GM12874 (cell line): ENCODE data around the gene GNG11.
A peak's percentile ranks its signal among the peaks of the same experiment; 100 is the strongest.

ENCODE experiments used
- TF ChIP-seq, protein P1 (sequence below): IDR thresholded peaks from 2 replicates; pipeline ENCODE4 v1.5.1; 2011; ENCODE audit warnings: low read depth, mild to moderate bottlenecking, control low read depth, low read length, moderate library complexity; ENCODE audit not compliant: insufficient read depth

The GNG11 gene

DNA sequence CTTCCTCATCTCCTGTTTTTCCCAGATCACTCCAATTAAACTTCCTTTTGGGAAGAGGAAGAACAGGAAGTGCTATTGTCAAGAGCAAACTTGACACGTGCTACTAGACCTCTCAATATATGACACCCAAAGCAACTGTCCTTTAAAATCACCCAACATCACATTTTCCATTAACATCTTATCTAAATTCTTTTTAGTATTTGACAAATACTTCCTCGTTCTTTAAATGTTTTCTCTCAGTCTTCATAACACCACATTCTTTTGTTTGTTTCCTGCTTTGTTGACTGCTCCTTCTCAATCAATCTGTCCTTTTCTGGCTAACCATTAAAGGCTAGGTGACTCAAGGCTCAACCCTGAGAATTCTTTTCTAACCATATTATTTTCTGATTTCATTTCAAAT, 23.9 kb upstream of the GNG11 start:
- TF ChIP-seq, protein P1, sequence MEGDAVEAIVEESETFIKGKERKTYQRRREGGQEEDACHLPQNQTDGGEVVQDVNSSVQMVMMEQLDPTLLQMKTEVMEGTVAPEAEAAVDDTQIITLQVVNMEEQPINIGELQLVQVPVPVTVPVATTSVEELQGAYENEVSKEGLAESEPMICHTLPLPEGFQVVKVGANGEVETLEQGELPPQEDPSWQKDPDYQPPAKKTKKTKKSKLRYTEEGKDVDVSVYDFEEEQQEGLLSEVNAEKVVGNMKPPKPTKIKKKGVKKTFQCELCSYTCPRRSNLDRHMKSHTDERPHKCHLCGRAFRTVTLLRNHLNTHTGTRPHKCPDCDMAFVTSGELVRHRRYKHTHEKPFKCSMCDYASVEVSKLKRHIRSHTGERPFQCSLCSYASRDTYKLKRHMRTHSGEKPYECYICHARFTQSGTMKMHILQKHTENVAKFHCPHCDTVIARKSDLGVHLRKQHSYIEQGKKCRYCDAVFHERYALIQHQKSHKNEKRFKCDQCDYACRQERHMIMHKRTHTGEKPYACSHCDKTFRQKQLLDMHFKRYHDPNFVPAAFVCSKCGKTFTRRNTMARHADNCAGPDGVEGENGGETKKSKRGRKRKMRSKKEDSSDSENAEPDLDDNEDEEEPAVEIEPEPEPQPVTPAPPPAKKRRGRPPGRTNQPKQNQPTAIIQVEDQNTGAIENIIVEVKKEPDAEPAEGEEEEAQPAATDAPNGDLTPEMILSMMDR, result no peak

DNA sequence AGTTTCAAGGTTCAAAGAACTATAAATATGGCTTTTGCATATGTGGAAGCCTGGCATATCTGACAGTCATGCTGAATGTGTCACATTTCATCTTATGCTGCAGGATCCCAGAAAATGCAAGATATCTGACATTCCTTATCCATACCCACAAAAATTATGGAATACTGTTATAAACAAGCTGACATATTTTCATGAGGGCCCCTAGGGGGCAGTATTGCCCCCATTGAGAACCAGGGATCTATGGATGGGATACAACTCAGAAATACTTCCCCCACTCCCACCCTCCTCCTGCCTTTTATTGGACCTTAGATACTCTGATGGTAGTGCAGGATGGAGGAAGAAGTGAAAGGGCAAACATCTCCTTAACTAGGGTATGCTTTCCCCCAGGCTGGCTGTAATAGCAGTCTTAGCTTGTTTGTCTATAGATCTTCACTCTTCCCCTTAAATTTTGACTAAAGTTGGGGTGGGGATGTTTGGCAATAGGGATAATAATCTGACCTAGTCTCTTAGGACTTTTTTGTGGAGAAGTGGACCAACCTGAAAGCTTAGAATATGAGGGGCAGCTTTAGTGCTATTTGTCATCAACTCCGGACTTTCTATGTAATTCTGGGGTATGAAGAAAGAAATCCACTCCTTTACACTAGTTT, 18.6 kb upstream of the GNG11 start:
- TF ChIP-seq, protein P1, result peak; percentile 76

DNA sequence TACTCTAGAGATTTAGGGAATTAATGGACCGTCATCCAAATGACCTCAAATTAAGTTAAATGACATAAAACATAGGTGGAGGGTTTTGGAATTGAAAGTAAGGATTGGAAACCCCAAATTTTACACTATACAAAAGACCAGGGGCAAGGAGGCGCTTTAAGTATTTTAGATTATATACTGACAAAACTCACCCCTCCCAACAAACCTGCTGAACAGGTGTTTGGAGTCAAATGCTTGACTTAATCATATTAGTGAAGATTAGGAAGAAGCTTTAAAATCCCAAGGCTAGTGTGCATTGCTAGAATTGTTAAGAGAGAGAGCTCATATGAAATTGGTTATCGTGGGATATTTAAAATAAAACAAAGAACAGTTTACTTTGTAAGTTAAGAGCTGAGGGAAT, 15.3 kb upstream of the GNG11 start, which contains the start of gene GNGT1:
TSS of gene GNGT1 (plus strand) at position 301 of the 400 bp plus-strand sequence. CDS start 180 bp downstream, outside the sequence.
- TF ChIP-seq, protein P1, result no peak

DNA sequence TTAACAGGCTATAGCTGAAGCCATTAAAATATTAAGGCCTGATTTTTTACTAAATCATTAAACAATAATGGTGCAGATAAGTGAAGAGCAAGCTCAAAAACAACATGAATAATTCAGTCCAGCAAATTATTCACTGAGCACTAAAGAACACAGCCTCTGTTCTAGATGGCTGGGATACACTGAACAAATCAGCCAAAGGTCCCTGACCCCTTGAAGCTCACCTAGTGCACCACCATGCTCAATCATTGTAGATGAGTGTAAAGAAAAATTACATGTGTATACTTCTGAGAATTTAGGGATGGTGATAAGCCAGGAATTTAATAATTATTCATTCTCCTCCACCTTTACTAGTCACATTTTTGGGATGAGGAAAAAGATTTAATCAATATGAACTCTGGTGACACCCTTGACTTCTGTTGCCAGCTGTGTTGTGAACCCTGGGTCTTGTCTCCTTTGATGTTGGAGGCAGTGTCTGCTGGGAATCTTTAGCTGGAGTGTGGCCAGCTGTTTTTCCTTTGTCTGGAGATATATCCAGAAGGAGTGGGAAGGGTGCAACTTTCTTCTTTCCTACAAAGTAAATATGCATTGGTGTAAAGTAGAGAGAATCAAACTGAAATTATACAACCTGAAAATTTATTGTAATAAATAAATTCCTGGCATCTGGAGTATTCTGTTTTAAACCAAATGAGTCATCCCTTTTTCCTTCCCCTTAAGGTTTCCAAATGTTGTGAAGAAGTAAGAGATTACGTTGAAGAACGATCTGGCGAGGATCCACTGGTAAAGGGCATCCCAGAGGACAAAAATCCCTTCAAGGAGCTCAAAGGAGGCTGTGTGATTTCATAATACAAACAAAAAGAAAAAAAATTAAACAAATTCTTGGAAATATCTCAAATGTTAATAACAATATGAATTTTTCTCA, 11.2 kb upstream of the GNG11 start:
- TF ChIP-seq, protein P1, result no peak

DNA sequence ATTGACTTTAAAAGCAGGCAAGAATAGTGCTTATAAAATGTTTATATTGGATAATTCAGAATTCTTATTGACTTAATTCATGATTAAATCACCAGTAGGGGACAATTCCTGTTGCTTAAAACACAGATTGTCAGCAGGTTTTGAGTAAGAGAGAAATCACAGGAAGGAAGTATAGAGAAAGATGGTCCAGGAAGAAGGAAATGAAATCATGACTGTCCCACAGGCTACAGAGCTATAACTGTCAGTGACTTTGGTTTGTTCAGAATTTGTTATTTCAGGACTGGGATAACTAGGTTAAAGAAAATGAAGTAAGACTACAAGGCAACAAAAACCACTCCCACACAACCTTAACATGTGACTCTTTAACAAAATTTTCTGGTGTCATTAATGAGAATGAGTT, 8.3 kb upstream of the GNG11 start:
- TF ChIP-seq, protein P1, result no peak

DNA sequence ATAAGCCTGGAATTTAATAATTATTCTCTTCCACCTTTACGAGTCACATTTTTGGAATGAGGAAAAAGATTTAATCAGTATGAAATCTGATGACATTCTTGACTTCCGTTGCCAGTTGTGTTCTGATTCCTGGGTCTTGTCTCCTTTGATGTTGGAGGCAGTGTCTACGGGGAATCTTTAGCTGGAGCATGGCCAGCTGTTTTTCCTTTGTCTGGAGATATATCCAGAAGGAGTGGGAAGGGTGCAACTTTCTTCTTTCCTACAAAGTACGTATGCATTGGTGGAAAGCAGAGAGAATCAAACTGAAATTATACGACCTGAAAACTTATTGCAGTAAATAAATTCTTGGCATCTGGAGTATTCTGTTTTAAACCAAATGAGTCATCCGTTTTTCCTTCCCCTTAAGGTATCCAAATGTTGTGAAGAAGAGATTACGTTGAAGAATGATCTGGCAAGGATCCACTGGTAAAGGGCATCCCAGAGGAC, 6.9 kb upstream of the GNG11 start:
- TF ChIP-seq, protein P1, result no peak

DNA sequence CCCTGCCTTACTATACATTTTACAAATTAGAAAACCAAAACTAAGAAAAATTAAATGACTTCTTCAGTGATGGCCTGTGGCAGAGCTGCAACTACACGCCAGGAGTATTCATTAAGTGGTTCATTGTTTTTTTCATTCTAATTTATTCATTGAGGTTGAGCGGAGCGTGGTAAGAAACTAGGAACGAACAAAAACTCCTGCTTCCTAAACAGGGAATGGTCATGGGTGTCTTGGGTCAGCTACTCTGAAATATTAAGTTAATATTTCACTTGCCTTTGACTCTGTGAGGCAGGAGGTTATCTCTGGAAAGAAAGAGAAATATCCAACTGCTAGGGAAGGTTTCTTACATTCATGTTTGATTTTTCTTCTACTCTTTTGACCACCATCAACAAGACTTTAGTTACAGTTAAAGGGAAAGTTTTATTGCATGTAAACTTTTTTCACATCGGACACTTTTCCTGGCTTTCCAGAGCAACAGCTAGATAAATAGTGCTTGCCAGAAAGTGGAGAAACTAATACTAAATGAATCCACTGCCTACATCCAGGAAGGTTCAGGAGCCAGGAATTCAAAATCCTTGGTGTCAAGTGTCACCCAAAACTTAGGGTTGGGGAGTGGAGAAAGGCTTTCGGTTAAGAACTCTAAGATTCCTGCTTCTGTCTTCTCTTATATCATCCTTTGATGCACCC, 896 bp upstream of the GNG11 start:
- TF ChIP-seq, protein P1, result no peak
